H9 (cell line): ENCODE measurements around the gene RHOA. TPM values are rescaled to one million over a fixed set of nuclear protein-coding genes. Genes with fewer than 3 reads are reported as not detected.

Experiments
- DNase-seq: peaks from one replicate; pipeline ENCODE4 v3.0.0-alpha.2; 2017
- H2AFZ ChIP-seq: one replicate; pipeline ENCODE4 v1.6.1; 2013; ENCODE audit warnings: mild to moderate bottlenecking, low read length, control low read depth, moderate library complexity
- H2AK5ac ChIP-seq: 2 replicates; pipeline ENCODE4 v1.6.1; 2013; ENCODE audit warnings: low read length, control low read depth, mixed read lengths; ENCODE audit not compliant: insufficient read length
- H2BK120ac ChIP-seq: one replicate; pipeline ENCODE4 v1.6.1; 2013; ENCODE audit warnings: low read depth, mild to moderate bottlenecking, low read length, control low read depth, inconsistent platforms; ENCODE audit not compliant: poor library complexity, severe bottlenecking
- H2BK12ac ChIP-seq: 2 replicates; pipeline ENCODE4 v1.6.1; 2013; ENCODE audit warnings: low read length, control low read depth, mixed read lengths, low read depth; ENCODE audit not compliant: insufficient read length
- H2BK15ac ChIP-seq: 2 replicates; pipeline ENCODE4 v1.6.1; 2013; ENCODE audit warnings: low read depth, low read length, control low read depth
- H2BK20ac ChIP-seq: one replicate; pipeline ENCODE4 v1.6.1; 2013; ENCODE audit warnings: low read depth, mild to moderate bottlenecking, low read length, control low read depth, inconsistent platforms; ENCODE audit not compliant: poor library complexity, severe bottlenecking
- H2BK5ac ChIP-seq: 2 replicates; pipeline ENCODE4 v1.6.1; 2013; ENCODE audit warnings: low read length, control low read depth, mixed read lengths; ENCODE audit not compliant: insufficient read length
- H3K14ac ChIP-seq: 2 replicates; pipeline ENCODE4 v1.6.1; 2013; ENCODE audit warnings: low read length, control low read depth; ENCODE audit not compliant: insufficient read depth
- H3K18ac ChIP-seq: 2 replicates; pipeline ENCODE4 v1.6.1; 2013; ENCODE audit warnings: low read depth, mild to moderate bottlenecking, mixed read lengths, low read length, control low read depth; ENCODE audit not compliant: insufficient read length
- H3K23ac ChIP-seq: 2 replicates; pipeline ENCODE4 v1.6.1; 2013; ENCODE audit warnings: low read length, control low read depth, mixed read lengths, low read depth; ENCODE audit not compliant: insufficient read length
- H3K23me2 ChIP-seq: 2 replicates; pipeline ENCODE4 v1.6.1; 2013; ENCODE audit warnings: low read depth, mild to moderate bottlenecking, mixed read lengths, low read length, control low read depth; ENCODE audit not compliant: insufficient read length, poor library complexity, severe bottlenecking
- H3K27ac ChIP-seq: 2 replicates; pipeline ENCODE4 v1.5.1; 2013; ENCODE audit warnings: low read length, control low read depth, mixed read lengths, low read depth; ENCODE audit not compliant: insufficient read length
- H3K27me3 ChIP-seq: 2 replicates; pipeline ENCODE4 v1.6.1; 2013; ENCODE audit warnings: low read length, control low read depth, inconsistent platforms; ENCODE audit not compliant: insufficient read depth
- H3K4ac ChIP-seq: 2 replicates; pipeline ENCODE4 v1.6.1; 2013; ENCODE audit warnings: low read depth, mild to moderate bottlenecking, control low read depth, inconsistent platforms, low read length, moderate library complexity
- H3K4me1 ChIP-seq: 2 replicates; pipeline ENCODE4 v1.6.1; 2013; ENCODE audit warnings: low read length, control low read depth, inconsistent platforms; ENCODE audit not compliant: insufficient read depth
- H3K4me2 ChIP-seq: 2 replicates; pipeline ENCODE4 v1.6.1; 2013; ENCODE audit warnings: low read length, control low read depth, mixed read lengths; ENCODE audit not compliant: insufficient read length, insufficient read depth
- H3K56ac ChIP-seq: 2 replicates; pipeline ENCODE4 v1.6.1; 2013; ENCODE audit warnings: low read depth, mild to moderate bottlenecking, mixed read lengths, low read length, control low read depth; ENCODE audit not compliant: insufficient read length
- H3K79me1 ChIP-seq: 2 replicates; pipeline ENCODE4 v1.6.1; 2013; ENCODE audit warnings: low read depth, mild to moderate bottlenecking, moderate library complexity, low read length, control low read depth, inconsistent platforms; ENCODE audit not compliant: insufficient read depth, poor library complexity, severe bottlenecking
- H3K79me2 ChIP-seq: 2 replicates; pipeline ENCODE4 v1.6.1; 2013; ENCODE audit warnings: low read length, control low read depth, inconsistent platforms; ENCODE audit not compliant: insufficient read depth
- H3K9ac ChIP-seq: 2 replicates; pipeline ENCODE4 v1.6.1; 2013; ENCODE audit warnings: low read length, control low read depth, mixed read lengths; ENCODE audit not compliant: insufficient read length; ENCODE audit errors: extremely low read depth
- H3K9me3 ChIP-seq: one replicate; pipeline ENCODE4 v1.6.1; 2013; ENCODE audit warnings: low read depth, low read length, inconsistent platforms; ENCODE audit not compliant: control insufficient read depth
- H3T11ph ChIP-seq: one replicate; pipeline ENCODE4 v1.6.1; 2013; ENCODE audit warnings: mild to moderate bottlenecking, low read length, control low read depth, inconsistent platforms
- H4K20me1 ChIP-seq: one replicate; pipeline ENCODE4 v1.6.1; 2013; ENCODE audit not compliant: control insufficient read depth, insufficient read length, insufficient read depth
- H4K5ac ChIP-seq: 2 replicates; pipeline ENCODE4 v1.6.1; 2013; ENCODE audit warnings: low read depth, mild to moderate bottlenecking, mixed read lengths, low read length, control low read depth; ENCODE audit not compliant: insufficient read length
- H4K8ac ChIP-seq: replicated peaks from 2 replicates; pipeline ENCODE4 v1.6.1; 2013; ENCODE audit warnings: low read length, control low read depth, mixed read lengths, low read depth; ENCODE audit not compliant: insufficient read length
- H4K91ac ChIP-seq: 2 replicates; pipeline ENCODE4 v1.6.1; 2013; ENCODE audit warnings: low read depth, mild to moderate bottlenecking, moderate library complexity, mixed read lengths, low read length, control low read depth; ENCODE audit not compliant: insufficient read length
- H3K27ac Mint-ChIP-seq, 3 experiments: 2 replicates in 2 of 3; 3 replicates in 1 of 3; pipeline ENCODE4 v1.8.0; 2020 to 2021; ENCODE audit warnings: mixed read lengths in 3 of 3, mild to moderate bottlenecking in 1 of 3, moderate library complexity in 1 of 3
- H3K27me3 Mint-ChIP-seq: 2 replicates; pipeline ENCODE4 v1.8.0; 2021; ENCODE audit warnings: low read depth, mild to moderate bottlenecking, moderate library complexity, mixed read lengths
- H3K36me3 Mint-ChIP-seq, 3 experiments: 2 replicates in 2 of 3; 3 replicates in 1 of 3; pipeline ENCODE4 v1.8.0; 2020 to 2021; ENCODE audit warnings: low read depth in 3 of 3, mixed read lengths in 3 of 3; ENCODE audit not compliant: insufficient read depth in 1 of 3
- H3K4me1 Mint-ChIP-seq, 2 experiments: 2 replicates each; pipeline ENCODE4 v1.8.0; 2020; ENCODE audit warnings: mixed read lengths in 2 of 2
- H3K4me3 Mint-ChIP-seq, 2 experiments: 2 replicates in 1 of 2; 3 replicates in 1 of 2; pipeline ENCODE4 v1.8.0; 2020 to 2021; ENCODE audit warnings: mild to moderate bottlenecking in 2 of 2, mixed read lengths in 2 of 2, moderate library complexity in 1 of 2
- H3K9me3 Mint-ChIP-seq, 2 experiments: 2 replicates in 1 of 2; 3 replicates in 1 of 2; pipeline ENCODE4 v1.8.0; 2020; ENCODE audit warnings: mild to moderate bottlenecking in 2 of 2, mixed read lengths in 2 of 2, moderate library complexity in 1 of 2
- WGBS: extraction: QIAGEN DNeasy Blood & Tissue Kit; methylation state at CpG from one replicate; pipeline ENCODE4 v1.1.7; 2013; ENCODE audit warnings: missing lambda C conversion rate, low lambda C conversion rate, mixed read lengths; ENCODE audit not compliant: insufficient read length; ENCODE audit errors: extremely low coverage; 5-methylcytosine and 5-hydroxymethylcytosine counted together
- total RNA-seq: library from RNA; stranded (reverse); gene quantifications from 2 replicates; pipeline ENCODE4 v1.2.1, GENCODE V29; 2021
- TF ChIP-seq, protein P1 (sequence below): fragments of 200-600 bp; sonication (generic); conservative IDR thresholded peaks from 3 replicates; pipeline ENCODE4 v1.8.0; 2021; ENCODE audit warnings: antibody characterized with exemption, mild to moderate bottlenecking

RHOA gene
- total RNA-seq, 1 experiment from 2014 or later = 403 TPM

DNA sequence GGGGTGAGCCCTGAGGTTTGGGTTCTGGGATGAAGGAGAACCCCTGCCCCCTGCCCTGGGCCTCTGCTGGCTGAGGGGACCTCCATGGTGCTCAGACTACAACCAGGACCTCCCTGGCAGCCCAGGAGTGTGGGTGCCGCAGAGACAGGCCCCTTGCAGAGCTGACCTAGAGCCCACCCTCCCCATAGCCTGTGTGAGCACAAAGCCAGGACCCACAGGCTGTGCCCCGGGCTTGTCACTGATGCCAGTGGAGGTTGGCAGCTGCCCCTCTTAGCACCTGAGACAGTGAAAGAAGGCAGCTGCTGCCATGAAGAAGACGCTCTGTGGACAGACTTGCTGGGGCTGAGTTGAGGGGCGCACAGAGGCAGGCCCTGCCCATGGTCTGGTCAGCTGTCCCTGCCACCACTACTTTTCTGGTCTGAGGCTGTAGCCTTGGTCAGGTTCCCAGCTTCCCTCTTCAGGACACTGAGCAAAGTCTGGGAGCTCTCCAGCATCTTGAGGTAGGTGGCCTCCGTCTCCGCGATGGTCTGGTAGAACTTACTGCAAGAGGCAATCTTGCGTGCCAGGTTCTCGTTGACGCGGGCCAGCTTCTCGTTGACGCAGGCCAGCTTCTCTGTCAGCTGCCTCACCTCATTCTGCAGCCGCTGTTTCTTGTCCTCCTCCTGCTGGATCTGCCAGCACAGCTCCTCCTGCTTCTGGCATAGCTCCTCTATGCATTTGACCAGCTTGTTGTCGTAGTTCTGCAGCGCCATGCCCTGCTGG, 94.9 kb downstream of the RHOA start:
- no peaks in the 10 kb centered on the region for H4K20me1 ChIP-seq
- TF ChIP-seq, protein P1, sequence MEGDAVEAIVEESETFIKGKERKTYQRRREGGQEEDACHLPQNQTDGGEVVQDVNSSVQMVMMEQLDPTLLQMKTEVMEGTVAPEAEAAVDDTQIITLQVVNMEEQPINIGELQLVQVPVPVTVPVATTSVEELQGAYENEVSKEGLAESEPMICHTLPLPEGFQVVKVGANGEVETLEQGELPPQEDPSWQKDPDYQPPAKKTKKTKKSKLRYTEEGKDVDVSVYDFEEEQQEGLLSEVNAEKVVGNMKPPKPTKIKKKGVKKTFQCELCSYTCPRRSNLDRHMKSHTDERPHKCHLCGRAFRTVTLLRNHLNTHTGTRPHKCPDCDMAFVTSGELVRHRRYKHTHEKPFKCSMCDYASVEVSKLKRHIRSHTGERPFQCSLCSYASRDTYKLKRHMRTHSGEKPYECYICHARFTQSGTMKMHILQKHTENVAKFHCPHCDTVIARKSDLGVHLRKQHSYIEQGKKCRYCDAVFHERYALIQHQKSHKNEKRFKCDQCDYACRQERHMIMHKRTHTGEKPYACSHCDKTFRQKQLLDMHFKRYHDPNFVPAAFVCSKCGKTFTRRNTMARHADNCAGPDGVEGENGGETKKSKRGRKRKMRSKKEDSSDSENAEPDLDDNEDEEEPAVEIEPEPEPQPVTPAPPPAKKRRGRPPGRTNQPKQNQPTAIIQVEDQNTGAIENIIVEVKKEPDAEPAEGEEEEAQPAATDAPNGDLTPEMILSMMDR = no peak
- Mint-ChIP-seq H3K9me3 (no peaks in the 10 kb centered on the region), H3K4me1 (no peaks in the 10 kb centered on the region), H3K36me3 (peaks cover 10 to 38% (median 28%) of the 10 kb centered on the region in 3 experiments; a peak in 6 of 7 replicates), H3K27ac (no peak overlapping the region), H3K4me3 (no peak overlapping the region), H3K27me3 (no peaks in the 10 kb centered on the region)
- no peak overlapping the region for H4K8ac ChIP-seq
- no peak overlapping the region for H2AK5ac ChIP-seq
- H3K23me2 ChIP-seq = no peaks in the 10 kb centered on the region
- no peak overlapping the region for H2BK20ac ChIP-seq
- H4K5ac ChIP-seq = no peak overlapping the region
- H3K9ac ChIP-seq = no peak overlapping the region
- H3K4me1 ChIP-seq = no peaks in the 10 kb centered on the region
- H3K4me2 ChIP-seq = no peak overlapping the region
- no peak overlapping the region for H3T11ph ChIP-seq
- H2AFZ ChIP-seq = no peak overlapping the region
- no peak overlapping the region for H2BK15ac ChIP-seq
- no peak for DNase-seq
- no peaks in the 10 kb centered on the region for H3K9me3 ChIP-seq
- no peak overlapping the region for H3K56ac ChIP-seq
- H3K79me1 ChIP-seq = no peaks in the 10 kb centered on the region
- no CpG with 5 or more reads among the region's 16 CpGs for WGBS
- no peak overlapping the region for H4K91ac ChIP-seq
- H2BK12ac ChIP-seq = no peak overlapping the region
- H2BK120ac ChIP-seq = no peak overlapping the region
- H2BK5ac ChIP-seq = no peak overlapping the region
- no peak overlapping the region for H3K23ac ChIP-seq
- no peak overlapping the region for H3K18ac ChIP-seq
- H3K27ac ChIP-seq = no peak overlapping the region
- no peak overlapping the region for H3K4ac ChIP-seq
- H3K27me3 ChIP-seq = no peaks in the 10 kb centered on the region
- no peaks in the 10 kb centered on the region; the same call in 1 of the 2 replicates for H3K79me2 ChIP-seq
- H3K14ac ChIP-seq = no peak overlapping the region
